Stimulated activated CD8-positive, alpha-beta memory T cell treated with anti-CD3 and anti-CD28 coated beads, Interleukin-7, amount 100 ng/mL, for 1 hour (primary cell): Measurements from ENCODE around the gene RALGAPA1.

Experiments used
- DNase-seq, 2 donors: peaks; one replicate each; pipeline ENCODE4 v3.0.0-alpha.2; 2020; ENCODE audit warnings: low read depth in 2 of 2

RALGAPA1 gene

DNA sequence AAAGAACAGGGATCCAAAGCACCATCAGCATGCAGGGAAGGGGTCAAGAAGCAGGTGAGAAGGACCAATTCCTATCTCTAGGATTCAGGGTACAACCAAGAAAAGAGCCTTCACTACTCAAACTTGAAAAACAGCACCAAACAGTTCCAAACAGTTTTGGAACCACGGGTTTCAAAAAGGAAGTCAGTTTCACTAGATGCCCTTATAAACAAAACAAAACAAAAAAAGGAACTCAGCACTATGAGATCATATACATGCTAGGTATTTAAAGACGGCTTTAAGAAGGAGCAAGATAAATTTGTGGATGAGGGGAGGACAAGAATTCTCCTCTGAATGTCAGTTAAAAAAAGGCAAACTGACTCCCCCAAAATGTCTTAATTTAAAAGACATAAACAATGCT is 269.1 kb downstream of the RALGAPA1 start:
- DNase-seq: no peak

DNA sequence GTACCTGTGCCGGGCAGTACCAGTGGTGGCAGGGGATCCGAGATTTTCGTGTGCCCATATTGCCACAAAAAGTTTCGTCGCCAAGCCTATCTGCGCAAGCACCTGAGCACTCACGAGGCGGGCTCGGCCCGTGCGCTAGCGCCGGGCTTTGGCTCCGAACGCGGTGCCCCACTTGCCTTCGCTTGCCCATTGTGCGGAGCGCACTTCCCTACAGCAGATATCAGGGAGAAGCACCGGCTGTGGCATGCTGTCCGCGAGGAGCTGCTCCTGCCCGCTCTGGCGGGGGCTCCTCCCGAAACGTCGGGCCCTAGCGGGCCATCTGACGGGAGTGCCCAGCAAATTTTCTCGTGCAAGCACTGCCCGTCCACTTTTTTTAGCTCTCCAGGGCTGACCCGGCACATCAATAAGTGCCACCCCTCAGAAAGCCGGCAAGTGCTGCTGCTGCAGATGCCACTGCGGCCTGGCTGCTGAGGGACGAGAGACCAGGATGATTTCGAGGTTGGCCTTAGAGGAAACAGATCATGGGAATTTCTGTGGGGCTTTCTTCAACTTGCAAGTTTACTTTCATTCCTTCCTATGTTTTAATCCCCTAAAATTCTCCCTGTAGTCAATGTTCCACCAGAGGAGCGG is 273.5 kb downstream of the RALGAPA1 start:
- DNase-seq: no peak

DNA sequence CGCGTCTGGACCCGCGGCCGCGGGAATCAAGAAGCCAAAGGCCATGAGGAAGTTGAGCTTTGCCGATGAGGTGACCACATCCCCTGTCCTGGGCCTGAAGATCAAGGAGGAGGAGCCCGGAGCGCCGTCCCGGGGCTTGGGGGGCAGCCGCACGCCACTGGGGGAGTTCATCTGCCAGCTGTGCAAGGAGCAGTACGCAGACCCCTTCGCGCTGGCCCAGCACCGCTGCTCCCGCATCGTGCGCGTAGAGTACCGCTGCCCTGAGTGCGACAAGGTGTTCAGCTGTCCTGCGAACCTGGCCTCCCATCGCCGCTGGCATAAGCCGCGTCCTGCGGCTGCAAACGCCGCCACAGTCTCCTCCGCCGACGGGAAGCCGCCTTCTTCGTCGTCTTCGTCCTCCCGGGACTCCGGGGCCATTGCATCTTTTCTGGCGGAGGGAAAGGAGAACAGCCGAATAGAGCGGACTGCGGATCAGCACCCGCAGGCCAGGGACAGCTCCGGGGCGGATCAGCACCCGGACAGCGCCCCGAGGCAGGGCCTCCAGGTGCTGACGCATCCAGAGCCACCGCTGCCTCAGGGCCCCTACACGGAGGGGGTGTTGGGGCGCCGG is 274.1 kb downstream of the RALGAPA1 start:
- no peak for DNase-seq

DNA sequence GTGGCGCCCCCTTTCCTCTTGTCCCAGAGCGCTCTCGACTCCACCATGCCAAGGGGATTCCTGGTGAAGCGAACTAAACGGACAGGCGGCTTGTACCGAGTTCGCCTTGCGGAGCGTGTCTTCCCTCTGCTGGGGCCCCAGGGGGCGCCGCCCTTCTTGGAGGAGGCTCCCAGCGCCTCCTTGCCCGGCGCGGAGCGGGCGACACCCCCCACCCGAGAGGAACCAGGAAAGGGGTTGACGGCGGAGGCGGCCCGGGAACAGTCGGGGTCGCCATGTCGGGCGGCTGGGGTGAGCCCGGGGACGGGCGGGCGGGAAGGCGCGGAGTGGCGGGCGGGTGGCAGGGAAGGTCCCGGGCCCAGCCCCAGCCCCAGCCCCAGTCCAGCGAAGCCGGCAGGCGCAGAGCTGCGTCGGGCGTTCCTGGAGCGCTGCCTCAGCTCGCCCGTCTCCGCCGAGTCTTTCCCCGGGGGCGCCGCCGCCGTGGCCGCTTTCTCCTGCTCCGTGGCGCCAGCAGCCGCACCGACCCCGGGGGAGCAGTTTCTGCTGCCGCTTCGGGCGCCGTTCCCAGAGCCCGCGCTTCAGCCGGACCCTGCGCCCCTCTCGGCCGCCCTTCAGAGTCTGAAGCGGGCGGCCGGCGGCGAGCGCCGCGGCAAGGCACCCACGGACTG is 274.8 kb downstream of the RALGAPA1 start:
- DNase-seq: no peak

DNA sequence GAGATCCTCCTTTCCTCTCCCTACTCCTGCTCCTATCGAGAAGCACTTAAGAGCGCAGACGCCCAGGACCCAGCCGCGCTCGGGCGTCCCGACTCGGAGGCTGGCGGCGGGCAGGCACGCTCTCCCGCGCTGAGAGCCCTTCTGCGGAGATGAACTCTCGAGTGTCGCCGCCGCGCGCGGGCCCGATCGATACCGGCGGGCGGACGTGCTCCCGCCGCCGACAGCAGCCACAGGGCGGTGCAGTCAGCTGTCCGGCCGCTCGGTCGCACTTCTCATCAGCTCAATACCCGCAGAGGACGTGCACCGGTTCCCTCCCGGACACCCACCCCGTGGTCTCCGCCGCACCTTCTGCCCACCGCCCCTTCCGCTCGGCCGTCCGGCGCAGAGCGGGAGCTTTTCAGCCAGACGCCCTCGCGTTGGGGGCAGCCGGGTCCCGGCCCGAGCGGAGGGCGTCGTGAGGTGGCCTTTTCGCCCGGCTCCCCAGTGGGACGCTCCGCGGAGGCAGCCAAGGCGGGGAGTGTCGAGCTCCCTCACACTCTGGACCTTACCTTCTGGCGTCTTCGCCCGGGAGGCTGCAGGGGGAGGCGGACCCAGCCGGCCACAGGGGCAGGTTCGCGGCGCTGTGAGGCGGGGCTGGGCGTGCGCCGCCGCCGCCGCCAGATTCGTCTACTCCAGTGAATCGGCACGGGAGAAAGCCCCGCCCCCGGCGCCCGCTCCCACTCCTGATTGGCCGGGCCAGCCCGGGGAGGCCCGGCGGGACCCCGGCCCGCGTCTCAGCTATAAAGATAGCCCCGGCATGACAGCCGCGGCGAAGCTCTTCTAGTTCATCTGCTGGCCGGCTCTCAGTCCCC is 275.5 kb downstream of the RALGAPA1 start, which contains the start of gene INSM2:
TSS of gene INSM2 (plus strand) at position 808 of the 851 bp plus-strand sequence. CDS start 89 bp downstream, outside the sequence.
- DNase-seq: no peak

DNA sequence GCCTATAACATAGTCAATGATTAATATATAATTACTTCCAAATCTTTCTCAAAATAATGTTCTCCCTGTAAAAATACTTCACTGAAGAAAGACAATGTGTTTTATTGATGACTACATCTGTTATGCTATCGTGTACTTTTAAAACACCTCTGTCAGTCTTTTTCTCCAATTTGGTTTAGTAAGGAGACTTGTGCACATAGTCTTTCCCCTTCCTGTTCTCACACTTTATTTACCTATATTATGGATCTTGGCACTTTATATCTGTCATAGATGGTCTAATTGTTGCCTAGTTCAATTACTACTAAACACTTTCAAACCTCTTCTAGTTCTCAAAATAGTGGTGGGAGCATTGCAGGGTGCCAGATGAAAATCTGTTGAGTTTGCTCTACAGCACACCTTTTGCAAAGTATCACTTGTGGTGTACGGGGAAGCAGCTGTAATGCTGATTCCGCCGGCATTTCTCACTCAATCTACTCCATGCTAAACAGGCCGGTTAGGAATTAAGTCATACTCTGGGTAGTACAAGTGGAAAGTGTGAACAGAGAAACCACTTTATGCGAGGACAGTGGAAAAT is 276.2 kb downstream of the RALGAPA1 start:
- no peak for DNase-seq

DNA sequence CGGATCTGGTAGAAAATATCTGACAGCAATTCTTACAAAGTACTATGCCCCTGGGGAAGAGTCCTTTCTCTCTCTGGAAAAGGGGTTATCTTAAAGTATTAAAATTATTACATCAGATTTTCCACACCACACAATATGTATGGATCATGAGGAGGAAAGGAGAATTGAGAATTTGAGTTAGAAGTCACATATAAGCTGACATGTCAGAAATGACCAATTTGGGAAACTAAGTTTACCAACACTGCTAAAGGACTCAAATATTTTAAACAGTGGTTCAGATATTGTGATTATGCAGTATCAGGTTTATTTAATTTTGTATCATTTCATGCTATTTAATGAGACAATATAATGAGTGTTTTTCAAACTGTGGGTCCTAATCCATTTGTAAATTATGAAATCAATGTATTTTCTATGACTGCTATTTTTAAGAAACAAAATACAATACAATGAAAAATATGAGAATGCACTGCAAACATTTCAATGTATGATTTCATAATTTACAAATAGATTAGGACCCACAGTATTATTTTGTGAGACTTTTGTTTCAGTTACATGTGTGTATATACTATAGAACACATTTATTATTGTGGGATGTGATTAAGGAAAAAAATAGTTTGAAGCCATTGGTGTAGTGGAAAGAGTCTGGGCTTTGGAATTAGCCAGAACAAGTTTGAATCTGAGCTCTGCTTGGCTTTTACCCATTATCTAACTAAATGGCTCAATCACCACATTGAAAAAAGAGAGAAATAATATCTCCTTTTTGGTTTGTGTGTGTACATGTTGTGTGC is 276.9 kb downstream of the RALGAPA1 start:
- no peak for DNase-seq

DNA sequence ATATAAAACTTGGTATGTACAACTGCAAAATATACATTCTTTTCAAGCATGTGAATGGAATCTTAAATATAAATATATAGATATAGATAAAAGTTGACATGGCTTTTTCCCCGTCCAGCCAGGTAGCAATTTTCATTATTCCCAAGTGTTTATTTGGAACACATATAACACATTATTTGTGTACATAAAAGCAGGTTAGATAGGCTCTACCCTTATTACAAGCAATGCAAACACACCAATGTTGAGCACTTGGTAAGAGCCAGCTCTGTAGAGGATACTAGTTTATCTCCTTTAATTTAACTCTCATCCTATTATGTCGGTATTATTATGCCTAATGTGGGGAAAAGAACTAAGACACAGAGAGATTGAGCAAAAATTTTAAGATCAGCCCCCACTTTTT is 282.1 kb downstream of the RALGAPA1 start:
- DNase-seq: no peak

DNA sequence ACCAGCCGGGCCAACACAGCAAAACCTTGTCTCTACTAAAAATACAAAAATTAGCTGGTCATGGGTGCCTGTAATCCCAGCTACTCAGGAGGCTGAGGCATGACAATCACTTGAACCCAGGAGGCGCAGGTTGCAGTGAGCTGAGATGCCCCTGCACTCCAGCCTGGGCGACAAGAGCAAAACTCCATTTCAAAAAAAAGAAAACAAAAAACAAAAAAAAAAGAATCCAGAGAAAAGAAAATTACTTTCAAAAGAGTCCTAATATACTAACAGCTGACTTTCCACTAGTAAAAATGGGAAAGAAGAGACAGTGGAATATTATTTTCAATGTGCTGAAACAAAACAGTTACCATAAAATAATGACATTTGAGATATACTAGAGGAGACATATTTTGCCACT is 283.4 kb downstream of the RALGAPA1 start:
- DNase-seq: no peak

DNA sequence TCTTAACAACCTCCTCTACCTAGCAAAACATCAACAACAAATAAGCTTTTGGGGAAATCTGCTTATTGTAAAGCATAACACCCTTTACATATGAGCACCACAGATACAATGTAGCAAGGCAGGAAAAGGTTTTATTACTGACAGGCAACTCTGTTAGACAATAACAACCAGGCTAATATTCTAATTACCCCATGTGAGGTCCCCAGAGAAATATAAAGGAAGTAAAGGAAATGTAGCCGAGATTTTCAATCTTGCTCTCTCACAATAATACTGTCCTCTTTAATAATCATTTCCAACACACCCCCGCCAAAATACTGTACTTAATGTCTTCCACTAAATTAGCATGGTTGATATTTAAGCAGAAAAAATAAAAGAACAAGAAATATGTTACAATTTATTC is 289.1 kb downstream of the RALGAPA1 start:
- DNase-seq: no peak

DNA sequence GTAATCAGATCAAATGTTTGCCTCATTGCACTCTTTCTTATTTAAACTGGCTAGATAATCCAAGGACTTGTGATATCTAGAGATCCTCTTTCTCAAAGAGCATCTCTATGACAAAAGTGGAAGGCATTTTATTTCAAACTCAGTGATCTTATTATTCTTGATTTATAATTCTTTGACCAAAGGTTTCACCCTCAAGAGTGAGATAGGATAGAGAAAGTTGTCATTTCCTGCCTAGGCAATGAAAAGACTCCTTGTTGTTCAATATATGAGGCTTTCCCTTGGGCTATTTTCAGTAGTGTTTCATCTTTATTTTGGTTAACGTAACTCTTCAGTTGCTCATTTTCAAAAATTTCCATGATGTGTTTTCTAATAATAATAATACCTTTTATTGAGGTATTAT is 293.2 kb downstream of the RALGAPA1 start:
- DNase-seq: no peak

DNA sequence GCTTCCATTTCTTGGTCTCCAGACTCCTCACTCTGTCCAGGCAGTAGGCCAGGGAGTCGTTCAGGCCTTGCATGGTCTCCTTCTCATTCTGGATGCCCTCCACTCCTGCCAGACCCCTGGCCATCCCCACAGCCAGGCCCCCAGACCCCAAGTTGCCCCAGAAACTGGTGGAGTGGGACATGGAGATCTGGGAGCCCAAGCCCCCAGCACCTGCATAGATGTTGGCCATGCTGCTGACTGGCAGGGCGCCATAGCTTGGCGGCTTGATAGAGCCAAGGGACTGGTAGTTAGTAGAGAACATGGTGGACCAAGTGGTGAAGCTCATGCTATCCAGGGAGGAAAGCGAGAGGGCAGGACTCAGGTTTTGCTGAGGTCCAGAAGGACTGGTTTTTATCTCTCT is 296.3 kb downstream of the RALGAPA1 start:
- DNase-seq: no peak

DNA sequence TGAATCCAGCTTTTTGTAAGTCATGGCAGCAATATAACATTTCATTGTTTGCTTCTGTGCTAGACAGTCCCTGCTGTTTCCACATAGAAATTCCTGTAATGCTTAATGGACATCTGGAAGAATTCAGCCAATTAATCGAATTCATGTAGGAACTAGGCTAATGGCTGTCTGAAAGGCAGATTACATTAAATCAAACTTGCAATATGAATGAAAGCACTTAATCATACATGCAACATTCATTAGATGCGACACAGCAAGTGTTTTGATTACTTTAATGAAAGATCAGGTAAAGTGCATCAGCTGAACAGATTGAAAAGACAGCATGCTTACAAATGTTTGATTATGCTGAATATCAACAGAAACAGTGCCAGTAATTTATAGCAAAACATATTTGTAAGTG is 299.2 kb downstream of the RALGAPA1 start:
- DNase-seq: no peak

DNA sequence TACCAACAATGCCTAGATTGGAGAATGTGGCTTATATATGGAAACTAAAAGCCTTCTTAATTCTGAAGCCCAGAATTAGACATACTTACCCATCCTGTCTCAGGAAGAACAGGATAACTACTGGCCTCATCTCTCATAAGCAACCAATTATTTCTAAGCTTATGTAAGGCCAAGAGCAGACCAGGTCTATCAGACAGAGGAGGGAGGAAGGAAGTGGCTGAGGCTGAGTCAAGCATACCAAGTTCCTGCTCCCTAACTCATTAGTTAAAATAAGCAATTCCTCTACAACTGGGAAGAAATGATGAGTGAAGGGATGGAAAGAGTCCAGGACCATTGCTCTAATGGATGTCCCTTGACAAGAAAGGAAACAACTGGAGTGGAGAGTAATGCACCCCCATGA is 302.2 kb downstream of the RALGAPA1 start:
- DNase-seq: no peak

DNA sequence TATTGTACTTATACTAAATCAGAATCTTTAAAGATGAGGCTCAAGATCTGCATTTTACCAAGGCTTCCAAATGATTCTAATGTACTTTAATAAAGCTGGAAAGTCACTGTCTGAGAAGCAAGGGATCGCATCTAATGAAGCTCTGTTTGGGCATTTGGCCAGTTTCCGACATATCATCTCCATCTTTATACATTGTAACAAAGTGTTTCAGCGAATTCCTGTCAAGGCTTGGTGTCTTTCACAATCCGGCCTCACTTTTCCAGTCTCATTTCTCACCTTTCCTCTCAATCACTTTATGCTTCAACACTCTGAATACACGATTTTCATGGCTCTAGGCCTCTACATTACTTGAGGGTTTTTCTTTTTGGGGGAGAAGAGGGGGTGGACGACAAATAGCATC is 302.6 kb downstream of the RALGAPA1 start:
- DNase-seq: no peak

DNA sequence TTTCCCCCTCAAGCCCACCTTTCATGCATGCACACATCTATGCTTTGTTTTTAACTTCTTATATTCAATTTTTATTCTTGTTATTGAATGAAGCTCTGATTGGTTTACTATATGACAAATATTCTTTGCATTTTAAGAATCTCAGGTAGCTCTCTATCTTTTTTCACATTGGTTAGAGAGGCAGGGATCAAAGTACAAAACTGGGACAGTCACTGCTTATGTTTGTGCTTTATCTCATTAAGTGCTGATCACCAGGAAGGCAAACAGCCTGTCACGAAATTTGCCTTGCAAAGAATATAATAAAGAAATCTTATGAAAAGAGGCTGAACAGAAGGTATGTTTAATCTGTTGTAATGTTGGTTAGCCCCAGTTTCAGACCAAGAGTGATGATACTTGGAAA is 304.8 kb downstream of the RALGAPA1 start:
- DNase-seq: no peak

DNA sequence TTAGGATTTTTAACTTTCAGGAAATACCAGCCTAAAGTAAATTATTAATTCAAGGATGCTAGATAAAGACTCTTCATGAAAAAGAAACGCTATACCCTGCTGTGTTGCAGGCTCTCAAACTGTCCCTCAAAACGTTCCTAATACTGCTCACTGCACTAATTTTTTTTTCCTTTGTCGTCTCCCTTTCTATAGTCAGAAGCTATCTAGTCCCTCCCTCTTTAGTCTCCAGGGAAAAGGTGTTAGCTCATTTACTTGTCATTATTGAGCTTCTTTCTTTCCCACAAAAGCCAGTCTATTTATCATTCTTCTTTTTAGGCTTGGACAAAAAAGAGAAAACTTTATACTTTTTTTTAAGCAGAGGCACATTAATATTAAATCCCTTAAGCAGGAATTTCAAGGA is 305.4 kb downstream of the RALGAPA1 start:
- no peak for DNase-seq

DNA sequence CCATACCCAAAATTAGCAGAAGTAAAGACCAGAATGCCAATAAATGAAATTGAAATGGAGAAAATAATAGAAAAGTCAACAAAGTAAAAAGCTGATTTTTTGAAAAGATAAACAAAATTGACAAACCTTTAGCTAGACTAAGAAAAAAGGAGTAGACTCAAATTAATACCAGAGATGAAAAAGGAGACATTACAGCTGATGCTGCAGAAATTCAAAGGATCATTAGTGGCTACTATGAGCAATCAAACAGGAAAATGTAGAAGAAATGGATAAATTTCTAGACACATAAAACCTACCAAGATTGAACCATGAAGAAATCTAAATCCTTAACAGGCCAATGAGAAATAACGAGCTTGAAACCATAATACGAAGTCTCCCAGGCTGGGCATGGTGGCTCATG is 309.9 kb downstream of the RALGAPA1 start:
- no peak for DNase-seq

DNA sequence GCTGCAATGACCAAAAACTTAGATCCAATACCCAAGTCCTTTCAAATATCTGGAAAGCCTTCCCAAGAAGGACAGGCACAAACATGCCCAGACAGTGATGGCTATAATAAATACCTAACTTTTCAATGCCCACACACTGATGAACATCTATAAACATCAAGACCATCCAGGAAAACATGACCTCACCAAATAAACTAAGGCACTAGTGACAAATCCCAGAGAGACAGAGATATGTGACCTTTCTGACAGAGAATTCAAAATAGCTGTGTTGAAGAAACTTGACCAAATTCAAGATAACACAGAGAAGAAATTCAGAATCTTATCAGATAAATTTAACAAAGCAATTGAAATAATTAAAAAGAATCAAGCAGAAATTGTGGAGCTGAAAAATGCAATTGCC is 313.8 kb downstream of the RALGAPA1 start:
- no peak for DNase-seq

DNA sequence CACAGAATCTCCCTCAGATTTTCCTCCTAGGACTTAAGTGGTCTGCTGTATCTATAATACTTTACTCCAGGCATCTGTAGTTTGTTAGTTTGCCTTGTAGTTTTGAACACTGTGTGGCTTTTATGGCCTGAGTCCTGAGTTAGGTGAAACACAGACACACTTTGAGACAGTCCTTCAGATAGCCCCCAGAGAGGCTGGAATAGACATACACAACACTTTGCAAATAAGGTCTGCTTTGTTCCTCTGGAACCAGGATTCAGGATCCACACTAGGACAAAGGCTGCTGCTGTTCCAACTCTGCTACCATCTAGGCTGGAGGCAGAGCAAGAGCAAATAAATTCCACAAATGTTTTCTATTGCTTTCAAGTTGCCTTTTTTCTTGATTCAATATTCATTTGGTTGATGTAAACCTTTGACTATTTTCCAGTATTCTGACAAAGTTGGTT is 316.5 kb downstream of the RALGAPA1 start:
- DNase-seq: no peak
